ENCODE measurements around the gene ACO2.
"Not testable (repeated sequence)": the region's sequence is repeated elsewhere in the genome, so short reads cannot be mapped to it uniquely, and the experiment has no call there.

ACO2 gene

GRCh38 chr22:41468381-41469217, at the start of gene ACO2, which contains the start of gene PHF5A:
Gene ACO2 (plus strand): TSS chr22:41469117. CDS start chr22:41469147, 30 bp downstream.
Gene PHF5A (minus strand): TSS chr22:41468692. CDS start chr22:41468653, 39 bp downstream.
- DNase-seq = peak; percentile 78

DNA sequence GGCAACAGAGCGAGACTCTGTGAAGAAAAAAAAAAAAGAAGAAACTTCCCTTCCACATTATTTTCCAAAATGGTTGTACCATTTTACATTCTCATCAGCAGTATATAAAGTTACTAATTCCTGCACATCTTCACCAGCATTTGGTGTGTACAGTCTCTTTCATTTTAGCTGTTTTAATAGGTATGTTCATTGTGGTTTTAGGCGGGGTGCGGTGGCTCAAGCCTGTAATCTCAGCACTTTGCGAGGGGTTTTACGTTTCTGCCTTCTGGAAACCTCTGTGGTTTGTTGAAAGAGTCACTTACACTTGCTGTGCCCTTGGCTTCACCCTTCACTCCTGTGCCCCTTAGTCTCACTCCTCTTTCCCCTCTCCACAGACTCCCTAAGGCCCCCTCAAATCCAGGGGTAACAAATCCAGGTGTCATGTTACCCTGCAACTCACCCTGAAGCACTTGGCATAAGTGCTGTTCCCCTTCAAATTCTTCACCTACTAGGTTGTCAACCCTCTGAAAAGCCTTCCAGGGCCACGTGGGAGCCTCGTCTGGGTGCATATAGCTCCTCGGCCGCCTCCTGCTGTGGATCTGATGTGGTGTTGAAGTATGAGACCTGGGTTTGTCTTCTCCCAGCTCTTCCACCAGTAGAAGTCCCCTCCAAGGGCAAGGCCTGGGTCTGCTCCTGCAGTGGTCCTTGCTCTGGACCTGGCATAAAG, 43.1 kb upstream of the ACO2 start:
- DNase-seq = no peak

- no peak for DNase-seq
Measured at GRCh38 chr22:41429232-41429950, 39.5 kb upstream of the ACO2 start.

DNA sequence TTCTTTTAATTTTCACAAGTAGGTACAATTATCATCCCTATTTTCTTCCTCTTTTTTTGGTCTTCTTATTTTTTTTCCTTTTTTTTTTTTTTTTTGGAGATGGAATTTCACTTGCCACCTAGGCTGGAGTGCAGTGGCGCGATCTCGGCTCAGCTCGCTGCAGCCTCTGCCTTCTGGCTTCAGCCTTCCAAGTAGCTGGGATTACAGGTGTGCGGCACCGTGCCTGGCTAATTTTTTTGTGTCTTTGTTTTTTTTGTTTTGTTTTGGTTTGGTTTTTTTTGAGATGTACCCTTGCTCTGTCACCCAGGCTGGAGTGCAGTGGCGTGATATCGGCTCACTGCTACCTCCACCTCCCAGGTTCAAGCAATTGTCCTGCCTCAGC, 39.0 kb upstream of the ACO2 start:
- DNase-seq = no peak

- DNase-seq = no peak
Measured at GRCh38 chr22:41431656-41432055, 37.3 kb upstream of the ACO2 start.

DNA sequence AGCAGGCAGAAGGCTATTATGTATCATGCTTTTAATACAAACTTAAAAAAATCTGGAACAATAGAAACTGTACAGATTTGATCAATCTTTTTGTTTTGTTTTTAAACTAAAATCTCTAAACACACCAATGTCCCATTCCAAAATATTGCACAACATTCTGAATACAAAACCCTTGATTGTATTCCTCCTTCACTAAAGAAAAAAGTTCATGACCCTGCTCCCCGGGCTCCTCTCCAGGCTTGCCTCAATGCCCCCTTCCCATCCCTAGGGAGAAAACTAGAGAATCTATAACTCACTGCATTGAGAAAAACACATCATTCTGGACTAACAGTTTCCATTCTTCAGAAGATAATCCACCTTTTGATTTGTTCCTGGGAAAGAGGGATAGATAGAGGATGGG, 35.4 kb upstream of the ACO2 start:
- not testable (repeated sequence) for DNase-seq

DNA sequence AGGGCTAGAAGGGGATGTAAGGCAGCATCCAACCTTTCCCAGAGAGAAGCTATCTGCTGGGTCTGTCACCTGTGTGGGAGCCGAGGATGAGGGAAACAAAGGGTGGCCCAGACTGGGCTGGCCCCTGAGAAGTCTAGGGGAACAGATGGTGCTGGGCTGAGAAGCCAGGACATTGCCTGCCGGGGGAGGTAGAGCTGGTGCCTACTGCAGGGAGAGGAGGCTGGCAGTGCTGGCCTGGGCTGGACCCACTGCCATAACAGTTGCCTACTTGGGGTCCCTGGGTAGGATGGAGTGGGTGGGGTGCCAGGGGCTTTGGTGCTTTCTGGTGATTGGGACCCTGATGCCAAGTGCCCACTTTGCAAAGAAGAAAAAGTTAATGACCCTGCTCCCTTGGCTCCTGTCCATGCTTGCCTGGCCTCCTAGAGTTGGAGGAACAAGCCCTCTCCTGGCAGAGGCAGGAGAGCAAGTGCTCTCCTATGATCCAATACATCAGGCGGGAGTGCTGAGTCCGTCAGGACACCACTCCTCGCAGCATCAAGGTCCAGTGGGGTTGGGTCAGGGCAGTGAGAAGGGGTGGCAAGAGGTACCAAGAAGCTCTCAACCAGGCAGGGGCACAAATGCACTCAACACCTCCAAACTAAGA, 34.4 kb upstream of the ACO2 start:
- DNase-seq = not testable (repeated sequence)

DNA sequence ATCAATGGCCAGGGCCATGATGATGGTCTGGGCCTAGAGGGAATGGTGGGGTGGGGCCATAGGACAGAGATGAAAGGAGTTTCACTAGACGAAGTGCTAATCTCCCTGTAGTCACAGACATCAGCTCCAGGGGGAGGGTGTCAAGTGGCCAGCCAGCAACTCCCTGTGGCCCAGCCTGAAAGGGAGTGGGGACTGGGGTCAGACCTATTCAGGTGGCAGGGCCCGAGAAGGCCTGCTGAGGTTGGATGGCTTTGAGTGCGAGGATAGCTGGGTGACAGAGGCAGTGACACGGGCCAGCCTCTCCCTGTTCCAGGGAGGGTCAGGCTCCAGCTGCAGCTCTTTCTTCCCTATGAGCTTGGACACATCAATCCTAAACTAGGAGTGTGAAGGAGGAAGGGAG, 33.4 kb upstream of the ACO2 start:
- DNase-seq = no peak

DNA sequence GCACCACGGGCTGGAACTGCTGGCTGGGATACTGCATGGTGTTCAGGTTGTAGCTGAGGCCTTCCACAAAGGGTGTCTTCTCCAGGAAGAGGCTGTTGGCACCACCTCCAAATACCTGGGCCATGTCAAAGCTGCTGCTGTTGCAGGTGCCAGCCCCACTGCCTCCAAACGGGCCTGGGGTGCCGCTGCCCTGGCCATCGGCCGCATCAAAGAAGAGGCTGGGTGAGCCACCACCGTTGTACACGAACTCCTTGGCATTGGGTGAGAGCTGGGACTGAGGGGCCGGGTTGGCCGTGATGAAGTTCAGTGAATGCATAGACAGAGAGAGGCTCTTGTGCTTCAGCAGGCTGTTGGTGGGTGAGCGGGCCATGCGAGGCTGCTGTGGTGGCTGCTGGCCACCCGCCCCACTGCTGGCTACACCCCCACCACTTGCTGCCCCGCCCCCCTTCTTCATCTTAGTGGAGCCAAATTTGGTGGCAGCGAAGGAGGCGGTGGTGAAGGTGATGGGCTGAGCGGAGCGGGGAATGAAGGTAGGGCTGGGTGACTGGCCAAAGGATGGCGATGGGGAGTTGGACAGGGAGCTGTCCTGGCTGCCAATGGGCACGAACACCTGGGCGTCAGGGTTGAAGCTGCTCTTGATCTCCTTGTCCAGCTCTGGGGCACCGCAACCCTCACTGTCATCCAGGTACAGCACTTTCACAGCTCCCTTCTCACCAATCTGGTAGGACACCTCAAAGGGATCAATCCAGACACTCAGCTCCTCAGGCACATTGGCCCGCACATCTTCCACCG, 32.4 kb upstream of the ACO2 start:
- no peak for DNase-seq

- DNase-seq = no peak
Measured at GRCh38 chr22:41437198-41437597, 31.7 kb upstream of the ACO2 start.

DNA sequence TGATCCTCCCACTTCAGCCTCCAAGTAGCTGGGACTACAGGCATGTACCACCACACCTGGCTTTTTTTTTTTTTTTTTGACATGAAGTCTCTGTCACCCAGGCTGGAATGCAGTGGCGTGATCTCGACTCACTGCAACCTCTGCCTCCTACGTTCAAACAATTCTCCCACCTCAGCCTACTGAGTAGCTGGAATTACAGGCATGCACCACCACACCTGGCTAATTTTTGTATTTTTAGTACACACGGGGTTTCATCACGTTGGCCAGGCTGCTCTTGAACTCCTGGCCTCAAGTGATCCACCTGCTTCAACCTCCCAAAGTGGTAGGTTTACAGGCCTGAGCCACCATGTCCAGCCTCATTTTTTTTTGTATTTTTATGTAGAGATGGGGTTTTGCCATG, 28.4 kb upstream of the ACO2 start:
- not testable (repeated sequence) for DNase-seq

DNA sequence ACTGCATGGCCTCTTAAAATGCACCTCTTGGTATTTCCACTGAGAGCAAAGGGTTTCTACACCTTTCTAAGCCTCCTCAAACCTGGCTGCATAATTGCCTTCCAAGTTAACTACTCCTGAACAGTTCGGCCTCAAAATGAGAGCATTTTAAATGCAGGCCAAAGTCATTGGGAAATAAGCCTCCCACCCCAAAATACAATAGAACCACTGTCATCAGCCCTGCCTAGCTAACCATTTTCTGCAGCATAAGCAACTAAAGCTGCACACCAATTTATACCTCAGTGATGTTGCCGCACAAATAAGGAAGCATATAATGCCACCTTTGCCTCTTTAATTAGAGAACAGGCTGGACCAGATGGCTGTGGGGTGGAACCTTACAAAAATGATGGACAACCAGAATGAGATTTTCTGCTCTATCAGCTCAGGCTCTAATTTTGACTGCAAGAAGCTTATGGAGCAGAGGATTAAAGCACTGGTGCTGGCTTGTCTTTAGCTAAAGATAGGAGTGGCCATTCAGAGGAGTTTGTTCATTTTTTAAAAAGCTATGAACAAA, 26.6 kb upstream of the ACO2 start:
- DNase-seq = no peak

- DNase-seq = peak; percentile 78
Measured at GRCh38 chr22:41444360-41445128, 24.4 kb upstream of the ACO2 start.

GRCh38 chr22:41445129-41446056, 23.5 kb upstream of the ACO2 start:
- peak; percentile 3 for DNase-seq

DNA sequence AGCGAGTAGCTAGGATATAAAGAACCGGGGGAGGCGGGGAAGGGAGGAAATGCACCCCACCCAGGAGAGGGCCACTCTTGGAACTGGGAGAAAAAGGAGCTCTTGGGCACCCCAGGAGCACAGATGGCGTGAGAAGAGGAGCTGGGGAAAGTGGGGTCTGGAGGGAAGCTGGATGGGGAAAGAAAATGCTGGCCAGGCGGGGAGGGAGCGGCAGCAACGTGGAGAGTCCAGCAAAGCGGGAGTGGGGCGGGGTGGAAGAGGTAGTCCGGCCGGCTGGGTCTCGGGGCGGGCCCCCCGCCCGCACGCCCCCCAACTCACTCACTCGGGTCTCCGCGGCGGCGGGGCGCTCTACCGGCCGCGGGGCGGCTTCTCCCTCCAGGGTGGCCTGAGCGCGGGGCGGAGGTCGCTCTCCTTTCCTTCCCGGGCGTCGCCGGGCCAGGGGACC, 22.8 kb upstream of the ACO2 start:
- DNase-seq = no peak

GRCh38 chr22:41446639-41447434, 22.1 kb upstream of the ACO2 start, which contains the start of gene TOB2:
Gene TOB2 (minus strand): TSS chr22:41446801. CDS start chr22:41437345, 9,456 bp downstream.
- no peak for DNase-seq

- no peak for DNase-seq
Measured at GRCh38 chr22:41447435-41448188, 21.3 kb upstream of the ACO2 start.
